HG03439 (cell line): ENCODE measurements around the gene PIM1.
"Not testable (repeated sequence)": the region's sequence is repeated elsewhere in the genome, so short reads cannot be mapped to it uniquely, and the experiment has no call there.

Experiments
- ATAC-seq: cut with Tn5 transposase; IDR thresholded peaks from one replicate; pipeline ENCODE4 v1.9.1; 2021; ENCODE audit warnings: mild to moderate bottlenecking, moderate library complexity; ENCODE audit not compliant: unreplicated experiment

PIM1 gene

DNA sequence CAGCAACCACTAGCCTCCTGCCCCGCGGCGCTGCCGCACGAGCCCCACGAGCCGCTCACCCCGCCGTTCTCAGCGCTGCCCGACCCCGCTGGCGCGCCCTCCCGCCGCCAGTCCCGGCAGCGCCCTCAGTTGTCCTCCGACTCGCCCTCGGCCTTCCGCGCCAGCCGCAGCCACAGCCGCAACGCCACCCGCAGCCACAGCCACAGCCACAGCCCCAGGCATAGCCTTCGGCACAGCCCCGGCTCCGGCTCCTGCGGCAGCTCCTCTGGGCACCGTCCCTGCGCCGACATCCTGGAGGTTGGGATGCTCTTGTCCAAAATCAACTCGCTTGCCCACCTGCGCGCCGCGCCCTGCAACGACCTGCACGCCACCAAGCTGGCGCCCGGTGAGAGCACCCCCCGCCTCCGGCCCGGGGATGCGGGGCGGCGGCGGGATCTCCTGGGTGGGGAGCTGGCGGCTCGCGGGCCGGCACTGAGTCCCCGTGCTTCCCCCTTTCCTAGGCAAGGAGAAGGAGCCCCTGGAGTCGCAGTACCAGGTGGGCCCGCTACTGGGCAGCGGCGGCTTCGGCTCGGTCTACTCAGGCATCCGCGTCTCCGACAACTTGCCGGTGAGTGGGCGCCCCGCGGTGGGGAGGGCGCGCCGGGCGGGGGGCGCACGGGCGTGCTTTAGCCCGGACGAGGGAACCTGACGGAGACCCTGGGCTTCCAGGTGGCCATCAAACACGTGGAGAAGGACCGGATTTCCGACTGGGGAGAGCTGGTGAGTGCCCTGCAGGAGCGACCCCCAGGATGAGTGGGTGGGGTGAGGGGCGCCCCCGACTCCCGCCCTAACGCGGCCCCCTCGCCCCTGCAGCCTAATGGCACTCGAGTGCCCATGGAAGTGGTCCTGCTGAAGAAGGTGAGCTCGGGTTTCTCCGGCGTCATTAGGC lies 585 bp downstream of the PIM1 start:
- ATAC-seq: peak; percentile 40

DNA sequence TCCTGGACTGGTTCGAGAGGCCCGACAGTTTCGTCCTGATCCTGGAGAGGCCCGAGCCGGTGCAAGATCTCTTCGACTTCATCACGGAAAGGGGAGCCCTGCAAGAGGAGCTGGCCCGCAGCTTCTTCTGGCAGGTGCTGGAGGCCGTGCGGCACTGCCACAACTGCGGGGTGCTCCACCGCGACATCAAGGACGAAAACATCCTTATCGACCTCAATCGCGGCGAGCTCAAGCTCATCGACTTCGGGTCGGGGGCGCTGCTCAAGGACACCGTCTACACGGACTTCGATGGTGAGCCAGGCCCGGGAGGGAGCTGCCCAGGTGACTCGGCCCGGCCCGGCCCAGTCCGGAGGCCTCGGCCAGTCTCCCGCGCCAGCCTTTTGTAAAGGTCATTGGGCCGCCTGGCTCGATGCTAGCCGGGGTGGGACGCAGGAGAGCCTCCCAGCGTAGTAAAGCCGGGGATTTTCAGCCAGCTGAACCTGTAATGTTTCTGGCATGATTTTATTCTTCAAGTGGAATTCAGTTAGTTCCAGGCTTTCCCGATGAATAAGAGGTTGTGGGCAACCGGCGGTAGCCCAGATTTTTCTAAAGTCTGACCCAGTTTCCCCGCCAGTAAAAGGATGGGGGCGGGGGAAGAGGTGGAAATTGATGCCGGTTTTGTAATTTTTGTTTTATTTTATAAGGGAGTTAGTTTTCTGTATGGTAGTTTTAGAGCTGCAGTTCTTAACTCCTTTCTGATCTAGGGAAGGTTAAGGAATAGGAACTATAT lies 1.4 kb downstream of the PIM1 start:
- no peak for ATAC-seq

DNA sequence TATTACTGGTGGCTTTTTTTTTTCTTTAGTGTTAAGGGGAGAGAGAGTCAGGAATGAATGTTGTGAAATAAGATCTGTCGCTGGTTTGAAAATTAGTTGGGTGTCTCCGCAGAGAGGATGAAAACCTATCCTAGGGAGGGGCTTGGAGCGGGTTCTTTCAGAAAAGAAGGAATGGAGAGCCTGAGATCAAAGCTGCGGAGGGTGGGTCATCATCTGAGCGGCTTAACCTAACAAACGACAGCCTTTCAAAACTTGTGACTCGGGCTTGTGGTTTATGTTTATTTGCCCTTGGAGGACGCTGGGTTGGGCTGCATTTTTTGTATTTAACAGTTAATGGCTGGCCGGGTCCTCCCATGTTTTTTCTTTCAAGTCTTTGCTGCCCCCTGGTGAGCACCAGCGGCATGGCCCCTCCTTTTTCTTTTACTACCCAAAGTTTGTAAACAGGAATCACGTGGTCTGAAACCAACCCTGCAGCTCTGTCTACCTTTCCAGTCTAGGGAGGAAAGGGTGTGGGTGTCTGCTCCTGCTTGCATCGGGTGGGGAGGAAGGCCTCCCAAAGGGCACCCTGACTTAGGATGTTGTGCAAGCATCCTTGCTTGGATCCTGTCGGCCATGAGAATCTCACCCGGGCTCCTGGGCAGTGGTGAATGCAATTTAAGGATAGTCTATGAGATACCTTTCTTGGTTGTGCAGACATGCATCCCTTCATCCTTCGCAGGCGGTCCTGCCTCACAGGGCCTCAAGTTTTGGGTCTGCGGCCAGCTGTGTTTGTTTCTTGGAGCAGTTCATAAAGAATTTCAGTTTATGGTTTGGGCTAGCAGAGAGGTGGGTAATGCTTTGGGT lies 2.2 kb downstream of the PIM1 start:
- ATAC-seq: peak; percentile 31

DNA sequence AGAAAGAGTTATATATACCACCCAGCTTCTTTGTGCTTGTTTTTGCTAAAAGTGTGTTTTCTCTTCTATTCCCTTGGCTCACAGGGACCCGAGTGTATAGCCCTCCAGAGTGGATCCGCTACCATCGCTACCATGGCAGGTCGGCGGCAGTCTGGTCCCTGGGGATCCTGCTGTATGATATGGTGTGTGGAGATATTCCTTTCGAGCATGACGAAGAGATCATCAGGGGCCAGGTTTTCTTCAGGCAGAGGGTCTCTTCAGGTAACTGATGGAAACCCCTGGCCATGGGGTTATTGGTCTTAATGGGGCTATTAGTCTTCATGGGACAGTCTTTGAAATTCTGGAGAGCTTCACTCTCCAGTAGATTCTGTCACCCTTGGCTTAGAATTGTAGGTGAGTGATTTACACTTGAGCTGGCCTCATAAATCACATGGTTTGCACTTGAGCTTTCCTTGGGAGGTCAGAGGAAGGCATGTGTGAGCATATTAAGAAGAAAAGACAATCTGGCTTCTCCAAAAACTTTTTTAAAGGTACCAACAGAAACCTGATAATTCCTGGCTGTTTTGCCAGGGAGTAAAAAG lies 3.0 kb downstream of the PIM1 start:
- ATAC-seq: no peak

DNA sequence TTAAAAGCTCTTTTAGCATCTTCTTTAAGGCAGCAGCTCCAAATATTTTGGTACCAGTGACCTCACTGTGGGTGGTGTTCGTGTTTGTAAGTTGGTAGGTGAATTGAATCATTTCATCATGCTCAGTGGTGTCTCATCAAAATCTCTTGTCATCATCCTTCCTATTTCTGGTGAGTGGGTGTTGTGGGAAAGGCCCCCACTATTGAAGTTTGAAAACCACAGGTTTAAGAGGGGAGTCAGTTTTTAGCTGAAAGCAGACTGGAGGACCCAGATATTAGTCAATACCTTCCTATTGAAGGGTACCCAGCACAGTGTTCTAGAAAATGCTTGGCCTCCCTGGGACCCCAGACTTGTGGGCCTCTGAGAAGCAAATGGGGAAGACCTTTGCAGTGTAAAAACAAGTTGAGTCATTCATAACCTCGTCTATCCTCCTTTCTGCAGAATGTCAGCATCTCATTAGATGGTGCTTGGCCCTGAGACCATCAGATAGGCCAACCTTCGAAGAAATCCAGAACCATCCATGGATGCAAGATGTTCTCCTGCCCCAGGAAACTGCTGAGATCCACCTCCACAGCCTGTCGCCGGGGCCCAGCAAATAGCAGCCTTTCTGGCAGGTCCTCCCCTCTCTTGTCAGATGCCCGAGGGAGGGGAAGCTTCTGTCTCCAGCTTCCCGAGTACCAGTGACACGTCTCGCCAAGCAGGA lies 3.7 kb downstream of the PIM1 start:
- no peak for ATAC-seq

DNA sequence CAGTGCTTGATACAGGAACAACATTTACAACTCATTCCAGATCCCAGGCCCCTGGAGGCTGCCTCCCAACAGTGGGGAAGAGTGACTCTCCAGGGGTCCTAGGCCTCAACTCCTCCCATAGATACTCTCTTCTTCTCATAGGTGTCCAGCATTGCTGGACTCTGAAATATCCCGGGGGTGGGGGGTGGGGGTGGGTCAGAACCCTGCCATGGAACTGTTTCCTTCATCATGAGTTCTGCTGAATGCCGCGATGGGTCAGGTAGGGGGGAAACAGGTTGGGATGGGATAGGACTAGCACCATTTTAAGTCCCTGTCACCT lies 4.2 kb downstream of the PIM1 start:
- no peak for ATAC-seq

DNA sequence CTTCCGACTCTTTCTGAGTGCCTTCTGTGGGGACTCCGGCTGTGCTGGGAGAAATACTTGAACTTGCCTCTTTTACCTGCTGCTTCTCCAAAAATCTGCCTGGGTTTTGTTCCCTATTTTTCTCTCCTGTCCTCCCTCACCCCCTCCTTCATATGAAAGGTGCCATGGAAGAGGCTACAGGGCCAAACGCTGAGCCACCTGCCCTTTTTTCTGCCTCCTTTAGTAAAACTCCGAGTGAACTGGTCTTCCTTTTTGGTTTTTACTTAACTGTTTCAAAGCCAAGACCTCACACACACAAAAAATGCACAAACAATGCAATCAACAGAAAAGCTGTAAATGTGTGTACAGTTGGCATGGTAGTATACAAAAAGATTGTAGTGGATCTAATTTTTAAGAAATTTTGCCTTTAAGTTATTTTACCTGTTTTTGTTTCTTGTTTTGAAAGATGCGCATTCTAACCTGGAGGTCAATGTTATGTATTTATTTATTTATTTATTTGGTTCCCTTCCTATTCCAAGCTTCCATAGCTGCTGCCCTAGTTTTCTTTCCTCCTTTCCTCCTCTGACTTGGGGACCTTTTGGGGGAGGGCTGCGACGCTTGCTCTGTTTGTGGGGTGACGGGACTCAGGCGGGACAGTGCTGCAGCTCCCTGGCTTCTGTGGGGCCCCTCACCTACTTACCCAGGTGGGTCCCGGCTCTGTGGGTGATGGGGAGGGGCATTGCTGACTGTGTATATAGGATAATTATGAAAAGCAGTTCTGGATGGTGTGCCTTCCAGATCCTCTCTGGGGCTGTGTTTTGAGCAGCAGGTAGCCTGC lies 4.8 kb downstream of the PIM1 start:
- no peak for ATAC-seq

DNA sequence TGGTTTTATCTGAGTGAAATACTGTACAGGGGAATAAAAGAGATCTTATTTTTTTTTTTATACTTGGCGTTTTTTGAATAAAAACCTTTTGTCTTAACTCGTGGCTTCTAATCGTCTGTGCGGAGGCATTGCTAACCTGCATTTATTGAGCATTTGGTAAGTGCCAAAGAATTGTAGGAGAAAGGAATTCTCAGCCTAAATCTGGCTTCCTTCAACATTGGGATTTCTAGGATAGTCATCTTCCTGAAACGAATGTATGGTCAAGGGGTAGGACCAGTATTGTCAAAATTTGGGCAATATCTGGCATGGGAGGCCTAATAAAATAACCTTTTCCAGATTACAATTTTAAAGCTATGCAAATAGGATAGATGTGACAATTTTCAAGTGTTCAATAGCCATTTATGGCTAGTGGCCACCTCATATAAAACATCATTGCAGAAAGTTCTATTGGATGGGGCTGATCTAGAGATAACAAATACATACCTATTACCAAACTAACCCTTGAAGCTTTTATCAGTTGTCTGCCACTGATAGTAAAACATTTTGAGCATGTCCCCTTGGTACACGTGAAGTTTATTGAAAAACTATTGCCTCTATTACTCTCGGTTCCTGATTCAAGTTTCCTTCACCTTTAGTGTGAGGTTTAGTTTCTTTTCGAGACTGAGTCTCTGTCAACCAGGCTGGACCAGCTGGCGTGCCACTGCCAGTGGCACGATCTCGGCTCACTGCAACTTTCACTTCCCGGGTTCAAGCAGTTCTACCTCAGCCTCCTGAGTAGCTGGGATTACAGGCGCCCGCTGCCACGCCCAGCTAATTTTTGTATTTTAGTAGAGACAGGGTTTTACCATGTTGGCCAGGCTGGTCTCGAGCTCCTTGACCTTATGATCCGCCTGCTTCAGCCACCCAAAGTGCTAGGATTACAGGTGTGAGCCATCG lies 5.6 kb downstream of the PIM1 start:
- no peak for ATAC-seq

DNA sequence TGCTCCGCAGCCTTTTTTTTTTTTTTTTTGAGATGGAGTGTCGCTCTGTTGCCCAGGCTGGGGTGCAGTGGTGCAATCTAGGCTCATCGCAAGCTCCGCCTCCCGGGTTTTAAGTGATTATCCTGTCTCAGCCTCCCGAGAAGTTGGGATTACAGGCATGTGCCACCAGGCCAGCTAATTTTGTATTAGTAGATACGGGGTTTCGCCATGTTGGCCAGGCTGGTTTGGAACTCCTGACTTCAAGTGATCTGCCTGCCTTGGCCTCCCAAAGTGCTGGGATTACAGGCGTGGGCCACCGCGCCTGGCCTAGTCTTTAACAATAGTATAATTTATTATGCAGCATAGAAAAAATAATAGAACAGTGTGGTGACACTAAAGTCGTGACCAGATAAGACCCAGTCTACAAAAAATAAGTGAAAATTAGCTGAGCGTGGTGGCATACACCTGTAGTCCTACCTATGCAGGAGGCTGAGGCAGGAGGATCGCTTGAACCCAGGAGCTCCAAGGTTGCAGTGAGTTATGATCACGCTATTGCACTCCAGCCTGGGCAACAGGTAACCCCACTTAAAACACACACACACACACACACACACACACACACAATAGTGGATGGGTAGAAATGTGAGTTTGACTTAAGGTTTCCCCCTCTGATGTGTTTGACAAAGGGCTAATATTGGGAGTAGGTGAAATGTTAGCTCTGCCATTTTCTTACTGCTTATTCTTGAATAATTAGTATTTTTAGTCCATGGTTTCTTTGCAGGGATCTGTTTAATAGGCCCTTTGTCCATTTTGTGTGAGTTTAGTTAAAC lies 6.5 kb downstream of the PIM1 start:
- no peak for ATAC-seq

DNA sequence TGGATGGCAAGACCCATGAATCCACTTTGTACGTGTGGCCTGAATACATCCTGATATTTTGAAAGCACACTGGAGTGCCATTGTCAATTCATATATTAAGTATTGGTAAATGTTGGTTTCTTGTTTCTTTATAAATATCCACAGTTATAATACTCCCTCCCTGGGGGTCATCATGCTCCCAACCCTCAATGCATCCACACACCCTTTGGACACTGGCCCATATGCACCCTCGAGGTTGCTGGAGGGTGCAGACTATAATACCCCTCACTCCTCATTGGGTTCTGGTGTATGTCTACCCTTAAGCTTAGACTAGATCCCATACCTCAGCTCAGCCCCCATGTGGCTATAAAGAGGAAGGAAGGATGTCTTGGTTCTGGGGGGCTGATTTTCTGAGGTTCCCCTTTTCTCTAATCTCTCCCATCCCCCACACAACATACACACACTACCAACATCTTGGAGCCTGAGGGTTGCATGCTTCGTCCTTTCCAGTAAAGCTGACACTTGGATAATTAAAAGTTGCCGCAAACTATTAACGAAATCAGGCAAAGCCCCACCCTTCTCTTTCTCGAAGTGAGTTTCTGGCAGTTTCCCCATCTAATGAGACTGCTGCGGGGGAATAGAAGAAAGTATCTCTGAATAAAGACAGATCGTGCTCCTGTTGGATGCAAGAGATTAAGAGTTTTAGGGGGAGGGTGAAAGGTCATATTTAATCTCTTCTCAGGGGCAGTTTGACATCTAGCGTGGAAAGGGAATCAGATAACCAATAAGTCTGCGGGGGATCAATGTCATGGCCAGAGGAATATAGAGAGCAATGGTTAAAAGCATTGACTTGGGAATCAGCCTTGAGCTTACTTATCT lies 7.4 kb downstream of the PIM1 start:
- ATAC-seq: no peak

DNA sequence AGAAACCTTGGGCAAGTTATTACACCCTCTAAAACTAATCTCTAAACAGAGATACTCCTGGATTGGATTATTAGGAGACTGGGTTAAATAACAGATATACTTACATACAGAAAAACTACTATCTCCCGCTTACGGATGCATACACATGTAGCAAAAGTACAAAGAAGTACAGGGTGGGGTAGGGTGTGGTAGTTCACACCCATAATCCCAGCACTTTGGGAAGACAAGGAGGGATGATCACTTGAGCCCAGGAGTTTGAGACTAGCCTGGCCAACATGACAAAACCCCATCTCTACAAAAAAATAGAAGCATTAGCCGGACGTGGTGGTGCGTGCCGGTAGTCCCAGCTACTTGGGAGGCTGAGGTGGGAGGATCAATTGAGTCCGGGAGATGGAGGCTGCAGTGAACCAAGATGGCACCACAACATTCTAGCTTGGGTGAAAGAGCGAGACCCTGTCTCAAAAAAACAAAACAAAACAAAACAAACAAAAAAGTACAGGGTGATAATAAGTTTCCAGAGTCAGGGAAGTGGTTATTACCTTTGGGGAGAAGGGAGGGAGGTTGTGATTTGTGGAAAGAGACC lies 8.1 kb downstream of the PIM1 start:
- ATAC-seq: no peak

DNA sequence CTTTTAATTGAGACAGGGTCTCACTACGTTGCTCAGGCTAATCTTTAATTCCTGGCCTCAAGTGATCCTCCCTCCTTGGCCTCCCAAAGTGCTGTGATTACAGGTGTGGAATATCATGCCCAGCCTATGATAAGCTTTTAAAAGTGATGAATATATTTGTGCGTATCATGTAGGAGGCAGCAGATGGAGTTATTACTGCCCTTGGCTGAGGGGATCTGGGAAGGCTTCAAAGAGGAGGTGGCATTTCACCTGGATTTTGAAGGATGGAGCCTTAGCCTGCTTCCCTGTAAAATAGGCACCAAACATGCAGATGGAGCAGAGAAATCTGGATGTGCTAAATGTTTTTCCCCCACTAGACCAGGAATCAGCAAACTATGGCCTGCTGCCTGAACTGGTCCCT lies 10.1 kb downstream of the PIM1 start:
- ATAC-seq: no peak

DNA sequence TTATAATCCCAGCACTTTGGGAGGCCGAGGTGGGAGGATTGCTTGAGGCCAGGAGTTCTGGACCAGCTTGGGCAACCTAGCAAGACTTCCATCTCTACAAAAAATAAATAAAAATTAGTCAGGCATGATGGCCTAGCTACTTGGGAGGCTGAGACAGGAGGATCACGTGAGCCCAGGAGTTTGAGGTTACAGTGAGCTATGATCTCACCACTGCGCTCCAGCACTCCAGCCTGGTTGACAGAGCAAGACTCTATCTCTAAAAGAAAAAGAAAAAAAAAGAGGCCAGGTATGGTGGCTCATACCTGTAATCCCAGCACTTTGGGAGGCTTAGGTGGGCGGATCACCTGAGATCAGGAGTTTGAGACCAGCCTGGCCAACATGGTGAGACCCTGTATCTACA lies 10.7 kb downstream of the PIM1 start:
- not testable (repeated sequence) for ATAC-seq

DNA sequence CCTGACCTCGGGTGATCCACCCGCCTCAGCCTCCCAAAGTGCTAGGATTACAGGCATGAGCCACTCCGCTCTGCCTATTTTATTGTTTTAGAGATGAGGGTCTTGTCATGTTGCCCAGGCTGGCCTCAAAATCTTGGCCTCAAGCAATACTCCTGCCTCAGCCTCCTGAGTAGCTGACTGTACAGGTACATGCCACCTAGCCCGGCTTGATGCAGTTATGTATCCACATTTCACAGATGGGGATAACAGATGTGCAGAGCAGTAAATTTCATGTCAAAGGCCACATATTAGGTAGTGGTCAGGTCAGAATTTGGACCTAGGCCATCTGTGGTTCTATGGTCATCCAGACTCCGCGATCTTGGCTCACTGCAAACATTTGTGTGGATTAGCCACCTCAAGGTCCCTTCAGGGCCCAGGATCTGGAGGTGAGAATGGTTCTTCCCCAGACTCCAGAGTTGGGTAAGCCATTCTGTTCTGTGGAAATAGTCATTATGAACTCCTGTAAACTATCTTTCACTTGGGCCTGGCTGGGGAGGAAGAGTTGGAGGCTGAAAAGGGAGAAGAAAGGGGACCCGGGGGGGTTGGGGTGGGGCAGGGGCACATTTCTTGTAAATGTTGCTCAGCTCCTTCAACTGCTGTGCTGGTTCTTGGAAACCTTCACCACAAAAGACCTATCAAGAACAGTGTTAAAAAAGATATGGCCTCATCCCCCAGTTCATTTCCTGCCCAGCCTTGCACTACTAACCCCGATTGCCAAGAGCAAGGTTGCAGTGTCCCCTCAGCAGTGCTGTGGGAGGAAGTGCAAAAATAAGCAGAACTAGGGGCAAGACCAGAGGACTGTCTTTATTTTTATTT lies 13.0 kb downstream of the PIM1 start:
- no peak for ATAC-seq

DNA sequence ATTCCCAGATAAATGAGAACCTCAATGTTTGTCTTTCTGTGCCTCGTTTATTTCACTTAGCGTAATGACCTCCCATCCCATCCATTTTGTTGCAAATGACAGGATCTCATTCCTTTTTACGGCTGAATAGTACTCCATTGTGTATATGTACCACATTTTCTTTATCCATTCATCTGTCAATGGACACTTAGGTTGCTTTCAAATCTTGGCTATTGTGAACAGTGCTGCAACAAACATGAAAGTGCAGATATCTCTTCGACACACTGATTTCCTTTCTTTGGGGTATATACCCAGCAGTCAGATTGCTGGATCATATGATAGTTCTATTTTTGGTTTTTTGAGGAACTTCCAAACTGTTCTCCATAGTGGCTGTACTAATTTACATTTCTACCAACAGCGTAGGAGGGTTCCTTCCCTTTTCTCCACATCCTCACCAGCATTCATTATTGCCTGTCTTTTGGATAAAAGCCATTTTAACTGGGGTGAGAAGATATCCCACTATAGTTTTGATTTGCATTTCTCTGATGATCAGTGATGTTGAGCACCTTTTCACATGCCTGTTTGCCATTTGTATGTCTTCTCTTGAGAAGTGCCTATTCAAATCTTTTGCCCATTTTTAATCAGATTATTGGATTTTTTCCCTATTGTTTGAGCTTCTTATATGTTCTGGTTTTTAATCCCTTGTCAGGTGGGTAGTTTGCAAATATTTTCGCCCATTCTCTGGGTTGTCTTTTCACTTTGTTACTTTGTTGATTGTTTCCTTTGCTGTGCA lies 16.2 kb downstream of the PIM1 start:
- ATAC-seq: not testable (repeated sequence)
